Left ventricle myocardium inferior (tissue), 1 donor: ENCODE results near the gene TSNAXIP1. TPM values are rescaled to one million over a fixed set of nuclear protein-coding genes. Genes with fewer than 3 reads are reported as not detected.

Experiments
- DNase-seq: peaks from one replicate; pipeline ENCODE4 v3.0.0-alpha.2; 2020
- H3K27ac ChIP-seq: fragments of 200-600 bp; replicated peaks from 2 replicates; pipeline ENCODE4 v1.8.0; 2021
- H3K27me3 ChIP-seq: fragments of 200-600 bp; 2 replicates; pipeline ENCODE4 v1.8.0; 2021; ENCODE audit warnings: low read depth
- H3K36me3 ChIP-seq: fragments of 200-600 bp; 2 replicates; pipeline ENCODE4 v1.8.0; 2021
- H3K4me1 ChIP-seq: fragments of 200-600 bp; 2 replicates; pipeline ENCODE4 v1.8.0; 2021
- H3K4me3 ChIP-seq: fragments of 200-600 bp; 2 replicates; pipeline ENCODE4 v1.8.0; 2021; ENCODE audit warnings: mild to moderate bottlenecking, moderate library complexity
- H3K9me3 ChIP-seq: fragments of 200-600 bp; replicated peaks from 2 replicates; pipeline ENCODE4 v1.8.0; 2021
- intact Hi-C: fragments of 100-400 bp; cut with micrococcal nuclease; formaldehyde crosslinking; loops from one replicate; pipeline ENCODE4 v1.11.0; 2022
- total RNA-seq: library from RNA; stranded (reverse); fragmentation: NEBNext Ultra II Directional; extraction: Animal tissue kit (Norgen Biotek cat#: 25700); gene quantifications from one replicate; pipeline ENCODE4 v1.2.1, GENCODE V29; 2021
- TF ChIP-seq, protein P1 (sequence below): fragments of 200-600 bp; IDR thresholded peaks from 2 replicates; pipeline ENCODE4 v1.8.0; 2021; ENCODE audit warnings: antibody characterized with exemption, mild to moderate bottlenecking, borderline replicate concordance
- donor health status: DM: no; HTN: yes; CAD: no; lungs with severe emphysema.

TSNAXIP1 gene
- total RNA-seq, 1 donor from 2014 or later, result 0.49 TPM

DNA sequence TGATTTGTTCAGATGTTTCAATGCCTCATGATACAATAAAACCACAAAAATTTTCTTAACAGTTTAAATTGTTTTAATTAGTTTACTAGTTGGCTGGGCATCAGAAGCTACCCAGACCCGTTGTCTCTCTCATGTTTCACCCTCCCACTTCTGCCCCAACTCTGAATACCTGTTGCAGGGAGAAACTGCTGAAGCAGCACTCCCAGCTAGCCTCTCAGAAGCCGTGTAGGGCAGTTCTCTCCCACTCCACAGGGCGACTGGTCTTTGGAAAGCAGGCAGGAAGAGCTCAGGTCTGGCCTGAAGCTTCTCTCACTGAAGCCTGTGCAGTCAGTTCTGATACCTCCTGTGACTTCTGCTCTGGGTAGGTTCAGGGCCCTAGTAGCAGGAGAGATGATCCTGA, 64.6 kb downstream of the TSNAXIP1 start:
- Histone ChIP-seq H3K36me3 (peaks cover 61% of the 10 kb centered on the region), H3K27ac (no peak overlapping the region), H3K4me3 (no peak overlapping the region), H3K9me3 (no peaks in the 10 kb centered on the region), H3K27me3 (no peaks in the 10 kb centered on the region), H3K4me1 (peaks cover 39% of the 10 kb centered on the region)
- TF ChIP-seq, protein P1, sequence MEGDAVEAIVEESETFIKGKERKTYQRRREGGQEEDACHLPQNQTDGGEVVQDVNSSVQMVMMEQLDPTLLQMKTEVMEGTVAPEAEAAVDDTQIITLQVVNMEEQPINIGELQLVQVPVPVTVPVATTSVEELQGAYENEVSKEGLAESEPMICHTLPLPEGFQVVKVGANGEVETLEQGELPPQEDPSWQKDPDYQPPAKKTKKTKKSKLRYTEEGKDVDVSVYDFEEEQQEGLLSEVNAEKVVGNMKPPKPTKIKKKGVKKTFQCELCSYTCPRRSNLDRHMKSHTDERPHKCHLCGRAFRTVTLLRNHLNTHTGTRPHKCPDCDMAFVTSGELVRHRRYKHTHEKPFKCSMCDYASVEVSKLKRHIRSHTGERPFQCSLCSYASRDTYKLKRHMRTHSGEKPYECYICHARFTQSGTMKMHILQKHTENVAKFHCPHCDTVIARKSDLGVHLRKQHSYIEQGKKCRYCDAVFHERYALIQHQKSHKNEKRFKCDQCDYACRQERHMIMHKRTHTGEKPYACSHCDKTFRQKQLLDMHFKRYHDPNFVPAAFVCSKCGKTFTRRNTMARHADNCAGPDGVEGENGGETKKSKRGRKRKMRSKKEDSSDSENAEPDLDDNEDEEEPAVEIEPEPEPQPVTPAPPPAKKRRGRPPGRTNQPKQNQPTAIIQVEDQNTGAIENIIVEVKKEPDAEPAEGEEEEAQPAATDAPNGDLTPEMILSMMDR, result no peak
- DNase-seq, result no peak
- intact Hi-C loops, result no loop called here

DNA sequence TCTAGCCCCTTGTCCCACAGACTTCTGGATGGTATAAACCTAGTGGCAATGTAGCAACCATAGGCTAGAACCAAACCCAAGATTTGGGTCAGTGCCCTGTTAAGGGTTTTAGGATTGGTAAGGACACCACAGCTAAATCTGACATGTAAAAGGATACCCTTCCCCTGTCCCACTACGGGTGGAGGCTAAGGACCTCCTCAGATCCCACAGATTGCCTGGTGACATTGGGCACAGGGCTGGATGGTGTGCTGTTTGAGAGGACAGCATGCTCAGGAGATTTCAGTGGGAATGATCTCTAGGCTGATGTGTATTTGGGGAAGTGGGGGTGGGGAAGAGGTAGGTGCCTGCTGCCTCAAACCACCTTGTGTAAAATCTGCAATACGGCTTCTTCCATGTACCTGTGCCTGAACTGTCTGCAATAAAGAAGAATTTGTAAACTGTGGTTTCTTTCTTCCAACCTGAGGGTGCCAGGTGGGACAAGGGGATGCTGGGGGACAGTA, 65.5 kb downstream of the TSNAXIP1 start:
- DNase-seq, result no peak
- TF ChIP-seq, protein P1, result no peak
- no peaks in the 10 kb centered on the region for H3K9me3 ChIP-seq
- H3K4me3 ChIP-seq, result peak overlapping the region; percentile 98
- intact Hi-C loops, result no loop called here
- H3K4me1 ChIP-seq, result peaks cover 43% of the 10 kb centered on the region
- peak overlapping the region; percentile 90 for H3K27ac ChIP-seq
- H3K36me3 ChIP-seq, result peaks cover 61% of the 10 kb centered on the region
- H3K27me3 ChIP-seq, result no peaks in the 10 kb centered on the region

DNA sequence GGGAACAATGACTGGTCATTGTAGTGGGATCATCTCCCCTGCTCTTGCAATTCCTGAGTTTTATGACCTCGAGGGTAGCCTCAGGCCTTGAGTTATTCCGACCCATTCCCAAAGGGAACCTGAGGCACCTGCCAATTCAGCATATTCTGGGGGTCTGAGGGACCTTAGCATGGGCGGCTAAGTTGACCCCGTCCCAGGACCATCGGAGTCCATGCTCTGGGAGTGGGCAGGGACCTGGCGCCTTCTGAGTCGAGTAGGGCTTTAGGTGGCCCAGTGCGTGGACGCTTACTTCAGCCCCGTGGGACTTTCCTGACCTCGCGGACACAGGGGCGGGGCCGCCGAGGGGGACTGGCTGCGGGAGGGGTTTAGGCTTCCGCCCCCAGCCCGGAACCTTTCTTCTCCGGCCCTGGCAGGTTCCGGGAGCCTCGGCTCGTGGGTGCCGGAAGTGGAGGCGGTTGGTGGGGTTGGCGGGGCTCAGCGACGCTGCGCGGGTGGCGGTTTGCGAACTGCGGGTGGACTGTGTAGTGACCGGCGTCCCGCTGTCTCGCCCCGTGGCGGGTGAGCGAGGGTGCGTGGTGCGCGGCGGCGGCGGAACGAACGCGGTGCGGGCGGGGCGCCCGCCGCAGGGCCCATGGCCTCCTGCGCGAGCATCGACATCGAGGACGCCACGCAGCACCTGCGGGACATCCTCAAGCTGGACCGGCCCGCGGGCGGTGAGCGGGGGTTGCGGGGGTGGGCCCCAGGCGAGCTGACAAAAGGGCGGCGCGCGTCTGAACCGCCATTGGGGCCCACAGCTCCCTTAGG, 66.1 kb downstream of the TSNAXIP1 start, which contains the start of gene EDC4:
EDC4 (plus strand) TSS at position 422 of the 804 bp plus-strand sequence; CDS start at position 632, 210 bp downstream.
- TF ChIP-seq, protein P1, result no peak
- DNase-seq, result peak; percentile 88
- Histone ChIP-seq H3K9me3 (no peaks in the 10 kb centered on the region), H3K36me3 (peaks cover 62% of the 10 kb centered on the region), H3K27me3 (no peaks in the 10 kb centered on the region), H3K27ac (peak within 1 kb of the TSS; percentile 90), H3K4me3 (peak within 1 kb of the TSS; percentile 98), H3K4me1 (peaks cover 43% of the 10 kb centered on the region)
- intact Hi-C loops, result no loop called here

DNA sequence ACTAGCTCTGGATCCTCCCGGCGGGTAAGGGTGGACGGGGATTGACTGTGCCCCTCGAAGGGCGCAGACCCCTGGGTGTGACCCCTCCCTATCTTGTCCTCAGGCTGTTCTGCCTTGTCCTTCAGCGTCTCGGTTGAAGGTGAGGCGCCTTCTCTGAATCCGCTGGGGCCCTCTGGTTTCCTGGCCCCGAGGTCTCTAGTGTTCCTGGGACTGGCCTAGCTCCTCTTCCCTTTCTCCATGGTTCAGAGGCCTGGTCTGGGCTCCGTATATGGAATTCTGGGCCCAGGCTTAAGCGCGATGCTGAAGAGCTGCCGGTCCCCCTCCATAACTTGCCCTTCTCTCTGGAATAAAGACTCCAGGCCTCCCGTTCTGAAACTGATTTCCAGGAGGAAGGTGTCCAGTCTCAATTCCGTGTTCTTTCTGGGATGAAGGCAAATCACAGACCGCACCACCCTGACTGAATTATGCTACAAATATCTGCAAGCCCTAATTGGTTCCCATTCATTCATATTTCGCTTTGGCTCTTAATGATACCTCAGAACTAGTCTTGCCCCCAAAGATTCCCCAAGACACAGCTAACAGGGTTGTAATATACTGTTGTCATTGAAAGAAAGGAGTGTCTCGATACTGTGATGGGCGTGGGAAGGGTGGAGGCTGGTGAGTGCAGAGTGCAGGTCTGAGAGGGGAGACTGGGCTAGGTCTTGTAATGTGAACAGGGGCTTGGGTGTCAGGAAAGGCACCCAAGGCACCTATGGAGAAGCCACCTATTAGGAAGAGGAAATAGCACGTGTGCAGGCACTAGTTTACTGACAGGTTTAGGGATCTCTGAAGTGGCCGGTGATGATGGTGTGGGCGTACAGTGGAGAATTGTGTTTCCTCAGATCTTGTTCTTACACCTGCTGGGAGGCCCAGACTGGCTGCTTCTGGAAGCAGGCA, 67.0 kb downstream of the TSNAXIP1 start:
- peak overlapping the region; percentile 90 for H3K27ac ChIP-seq
- no peak for DNase-seq
- intact Hi-C loops, result no loop called here
- peaks cover 43% of the 10 kb centered on the region for H3K4me1 ChIP-seq
- peak overlapping the region; percentile 98 for H3K4me3 ChIP-seq
- no peaks in the 10 kb centered on the region for H3K27me3 ChIP-seq
- TF ChIP-seq, protein P1, result no peak
- peaks cover 62% of the 10 kb centered on the region for H3K36me3 ChIP-seq
- H3K9me3 ChIP-seq, result no peaks in the 10 kb centered on the region

DNA sequence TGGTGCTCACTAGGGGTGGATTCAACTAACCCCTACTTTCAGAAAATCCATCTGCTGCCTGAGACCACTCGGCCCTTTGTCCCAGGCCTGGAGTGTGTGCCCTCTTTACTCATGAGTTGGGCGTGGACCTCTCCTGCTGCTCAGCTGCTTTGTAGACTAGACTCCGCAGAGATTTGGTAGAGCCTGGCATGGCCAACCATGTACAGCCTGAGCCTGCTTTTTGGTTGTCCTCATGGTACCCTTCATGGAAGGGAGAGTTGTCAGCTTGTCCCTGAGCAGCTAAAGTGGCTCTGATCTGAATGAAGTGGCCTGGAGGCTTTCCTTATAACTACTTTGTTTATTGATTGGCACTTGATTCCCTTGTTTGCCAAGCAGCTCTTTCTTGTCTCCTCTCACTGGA, 67.7 kb downstream of the TSNAXIP1 start:
- Histone ChIP-seq H3K27ac (no peak overlapping the region), H3K27me3 (no peaks in the 10 kb centered on the region), H3K36me3 (peaks cover 63% of the 10 kb centered on the region), H3K4me1 (peaks cover 43% of the 10 kb centered on the region), H3K9me3 (no peaks in the 10 kb centered on the region), H3K4me3 (peak overlapping the region; percentile 98)
- intact Hi-C loops, result no loop called here
- TF ChIP-seq, protein P1, result no peak
- DNase-seq, result no peak
